ENCODE measurements around the gene CC2D2B. TPM values are rescaled to one million over a fixed set of nuclear protein-coding genes. Genes with fewer than 3 reads are reported as not detected.

Gene CC2D2B
- total and polyA plus RNA-seq, 2 donors from 2014 or later = 0.80 to 2.5 TPM

DNA sequence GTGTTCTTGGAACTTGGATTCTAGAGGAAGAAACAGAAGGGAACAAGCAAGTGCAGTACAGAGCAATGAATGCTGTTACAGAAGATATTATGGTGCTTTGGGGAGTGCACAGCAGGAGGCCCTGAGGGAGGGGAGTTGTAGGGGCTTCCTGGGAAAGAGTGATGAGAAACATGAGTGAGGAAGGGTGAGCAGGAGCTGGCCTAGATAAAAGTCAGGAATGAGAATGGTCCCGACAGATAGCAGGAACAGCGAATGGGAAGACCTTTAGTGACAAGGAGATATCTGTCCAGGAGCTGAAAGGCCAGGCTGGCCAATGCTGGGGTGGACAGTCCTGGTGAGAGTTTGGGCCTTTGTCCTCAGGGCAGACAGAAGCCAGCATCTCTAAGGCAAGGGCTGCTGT is 115.0 kb downstream of the CC2D2B start:
- H3K9me3 ChIP-seq (ENCODE audit: control insufficient read depth in 2 of 3, insufficient read depth in 1 of 3, low read length in 3 of 3) = no peaks in the 10 kb centered on the region
- H3K4me3 ChIP-seq (ENCODE audit: low read length in 3 of 3) = no peak overlapping the region
- no peak for FAIRE-seq
- no peaks in the 10 kb centered on the region for H3K27me3 ChIP-seq (ENCODE audit: control insufficient read depth, insufficient read depth, low read length)
- no peak overlapping the region for H3K27ac ChIP-seq (ENCODE audit: low read depth in 2 of 2, low read length in 2 of 2)
- no peak for DNase-seq
- TF ChIP-seq, protein P1, sequence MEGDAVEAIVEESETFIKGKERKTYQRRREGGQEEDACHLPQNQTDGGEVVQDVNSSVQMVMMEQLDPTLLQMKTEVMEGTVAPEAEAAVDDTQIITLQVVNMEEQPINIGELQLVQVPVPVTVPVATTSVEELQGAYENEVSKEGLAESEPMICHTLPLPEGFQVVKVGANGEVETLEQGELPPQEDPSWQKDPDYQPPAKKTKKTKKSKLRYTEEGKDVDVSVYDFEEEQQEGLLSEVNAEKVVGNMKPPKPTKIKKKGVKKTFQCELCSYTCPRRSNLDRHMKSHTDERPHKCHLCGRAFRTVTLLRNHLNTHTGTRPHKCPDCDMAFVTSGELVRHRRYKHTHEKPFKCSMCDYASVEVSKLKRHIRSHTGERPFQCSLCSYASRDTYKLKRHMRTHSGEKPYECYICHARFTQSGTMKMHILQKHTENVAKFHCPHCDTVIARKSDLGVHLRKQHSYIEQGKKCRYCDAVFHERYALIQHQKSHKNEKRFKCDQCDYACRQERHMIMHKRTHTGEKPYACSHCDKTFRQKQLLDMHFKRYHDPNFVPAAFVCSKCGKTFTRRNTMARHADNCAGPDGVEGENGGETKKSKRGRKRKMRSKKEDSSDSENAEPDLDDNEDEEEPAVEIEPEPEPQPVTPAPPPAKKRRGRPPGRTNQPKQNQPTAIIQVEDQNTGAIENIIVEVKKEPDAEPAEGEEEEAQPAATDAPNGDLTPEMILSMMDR (IDR thresholded peaks at IDR 0.05; ENCODE audit: borderline replicate concordance, extremely low read depth, insufficient read depth) = no peak
- no peaks in the 10 kb centered on the region for H3K36me3 ChIP-seq (ENCODE audit: control insufficient read depth in 2 of 3, insufficient read depth in 3 of 3, low read length in 3 of 3)
- no peak overlapping the region for H3K9ac ChIP-seq (ENCODE audit: low read length in 3 of 3)
- intact Hi-C loops (cut with DNase I) = no loop called here
- H3K4me1 ChIP-seq (ENCODE audit: control insufficient read depth in 2 of 3, insufficient read depth in 2 of 3, low read depth in 1 of 3, low read length in 3 of 3) = no peaks in the 10 kb centered on the region

DNA sequence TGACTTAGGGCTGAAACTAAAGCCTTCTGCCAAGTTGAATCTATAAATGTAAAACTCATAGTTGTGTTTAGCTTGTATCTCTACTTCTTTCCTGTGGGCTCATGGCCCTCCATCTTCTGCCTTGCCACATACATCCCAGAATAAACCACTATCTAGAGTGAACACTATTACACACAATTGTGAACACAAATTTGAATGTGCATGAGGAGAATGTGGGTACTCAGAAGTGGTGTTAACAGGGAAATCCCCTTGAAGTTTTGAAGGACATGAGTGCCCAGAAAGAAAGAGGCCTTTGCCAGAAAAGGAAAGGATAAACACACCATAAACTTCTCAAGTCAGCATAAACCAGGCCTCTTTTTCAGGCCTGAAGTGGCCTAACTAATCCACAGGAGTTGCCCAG is 115.4 kb downstream of the CC2D2B start:
- Histone ChIP-seq H3K27me3 (ENCODE audit: control insufficient read depth, insufficient read depth, low read length) (no peaks in the 10 kb centered on the region), H3K9ac (ENCODE audit: low read length in 3 of 3) (no peak overlapping the region), H3K36me3 (ENCODE audit: control insufficient read depth in 2 of 3, insufficient read depth in 3 of 3, low read length in 3 of 3) (no peaks in the 10 kb centered on the region), H3K27ac (ENCODE audit: low read depth in 2 of 2, low read length in 2 of 2) (no peak overlapping the region), H3K4me1 (ENCODE audit: control insufficient read depth in 2 of 3, insufficient read depth in 2 of 3, low read depth in 1 of 3, low read length in 3 of 3) (no peaks in the 10 kb centered on the region), H3K9me3 (ENCODE audit: control insufficient read depth in 2 of 3, insufficient read depth in 1 of 3, low read length in 3 of 3) (no peaks in the 10 kb centered on the region), H3K4me3 (ENCODE audit: low read length in 3 of 3) (no peak overlapping the region)
- DNase-seq (no peak), FAIRE-seq (no peak)
- TF ChIP-seq, protein P1 (IDR thresholded peaks at IDR 0.05; ENCODE audit: borderline replicate concordance, extremely low read depth, insufficient read depth) = no peak
- intact Hi-C loops (cut with DNase I) = no loop called here

DNA sequence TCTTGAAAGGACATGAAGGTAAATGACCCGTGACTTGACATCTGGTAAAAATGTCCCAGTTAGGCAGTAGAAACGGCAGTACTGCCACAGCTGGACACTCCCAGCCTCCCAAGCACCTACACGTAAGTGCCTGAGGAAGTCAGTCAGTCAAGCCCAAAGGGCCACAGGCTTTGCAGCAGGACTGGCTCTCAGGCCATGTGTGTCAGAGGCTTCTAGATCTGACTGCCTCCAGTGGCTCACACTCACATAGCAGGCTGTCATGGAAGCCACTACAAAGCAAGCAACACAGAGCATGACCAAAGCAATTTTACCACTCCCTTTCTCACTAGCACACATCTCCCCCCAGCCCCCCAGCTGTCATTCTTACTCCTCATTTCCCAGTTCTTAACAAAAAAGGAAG is 117.8 kb downstream of the CC2D2B start:
- FAIRE-seq = no peak
- Histone ChIP-seq H3K9ac (ENCODE audit: low read length in 3 of 3) (no peak overlapping the region), H3K4me1 (ENCODE audit: control insufficient read depth in 2 of 3, insufficient read depth in 2 of 3, low read depth in 1 of 3, low read length in 3 of 3) (no peaks in the 10 kb centered on the region), H3K27ac (ENCODE audit: low read depth in 2 of 2, low read length in 2 of 2) (no peak overlapping the region), H3K27me3 (ENCODE audit: control insufficient read depth, insufficient read depth, low read length) (no peaks in the 10 kb centered on the region), H3K9me3 (ENCODE audit: control insufficient read depth in 2 of 3, insufficient read depth in 1 of 3, low read length in 3 of 3) (no peaks in the 10 kb centered on the region), H3K4me3 (ENCODE audit: low read length in 3 of 3) (no peak overlapping the region), H3K36me3 (ENCODE audit: control insufficient read depth in 2 of 3, insufficient read depth in 3 of 3, low read length in 3 of 3) (no peaks in the 10 kb centered on the region)
- peak in 3 of 5 donors; percentile 30 to 40 (median 40) for DNase-seq
- TF ChIP-seq, protein P1 (IDR thresholded peaks at IDR 0.05; ENCODE audit: borderline replicate concordance, extremely low read depth, insufficient read depth) = no peak
- intact Hi-C loops (cut with DNase I) = no loop called here

DNA sequence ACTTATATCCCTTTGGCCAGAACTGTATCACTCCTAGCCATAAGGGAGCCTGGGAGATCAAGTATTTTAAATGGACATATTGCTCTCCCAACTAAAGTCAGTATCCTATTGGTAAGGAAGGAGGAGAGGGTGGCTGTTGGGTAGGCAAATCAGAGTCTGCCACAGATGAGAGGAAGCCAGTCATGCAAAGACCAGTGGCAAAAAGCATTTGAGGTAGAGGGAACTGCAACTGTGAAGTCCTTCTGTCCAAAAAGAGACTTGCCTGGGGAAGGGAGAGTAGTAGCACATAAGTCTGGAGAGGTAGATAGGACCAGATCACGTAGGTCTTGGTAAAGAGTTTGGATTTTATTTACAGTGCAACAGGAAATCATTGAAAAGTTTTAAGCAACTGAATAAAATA is 126.8 kb downstream of the CC2D2B start:
- Histone ChIP-seq H3K4me3 (ENCODE audit: low read length in 3 of 3) (no peak overlapping the region), H3K27me3 (ENCODE audit: control insufficient read depth, insufficient read depth, low read length) (no peaks in the 10 kb centered on the region), H3K4me1 (ENCODE audit: control insufficient read depth in 2 of 3, insufficient read depth in 2 of 3, low read depth in 1 of 3, low read length in 3 of 3) (no peaks in the 10 kb centered on the region), H3K36me3 (ENCODE audit: control insufficient read depth in 2 of 3, insufficient read depth in 3 of 3, low read length in 3 of 3) (no peaks in the 10 kb centered on the region), H3K9ac (ENCODE audit: low read length in 3 of 3) (no peak overlapping the region), H3K9me3 (ENCODE audit: control insufficient read depth in 2 of 3, insufficient read depth in 1 of 3, low read length in 3 of 3) (no peaks in the 10 kb centered on the region), H3K27ac (ENCODE audit: low read depth in 2 of 2, low read length in 2 of 2) (no peak overlapping the region)
- DNase-seq (no peak), FAIRE-seq (no peak)
- intact Hi-C loops (cut with DNase I) = no loop called here
- TF ChIP-seq, protein P1 (IDR thresholded peaks at IDR 0.05; ENCODE audit: borderline replicate concordance, extremely low read depth, insufficient read depth) = no peak
